DOHH2 (cell line): ENCODE data around the gene PROM1.
A peak's percentile ranks its signal among the peaks of the same experiment; 100 is the strongest.

Experiments used
- H3F3A ChIP-seq: fragments of 200-600 bp; sonication (generic), shearing (Covaris generic); 2 replicates; pipeline ENCODE4 v1.6.0; 2016; ENCODE audit warnings: antibody characterized with exemption, mild to moderate bottlenecking; ENCODE audit not compliant: control insufficient read depth, insufficient read depth
- H3K27ac ChIP-seq: fragments of 200-600 bp; sonication (generic); 2 replicates; pipeline ENCODE4 v1.5.1; 2014; ENCODE audit warnings: low read depth, mild to moderate bottlenecking, low read length, moderate library complexity
- H3K27me3 ChIP-seq: fragments of 200-600 bp; sonication (generic); 2 replicates; pipeline ENCODE4 v1.6.1; 2014; ENCODE audit warnings: mild to moderate bottlenecking, low read length, mixed read lengths; ENCODE audit not compliant: control insufficient read depth
- H3K36me3 ChIP-seq: fragments of 200-600 bp; sonication (generic); 2 replicates; pipeline ENCODE4 v1.6.1; 2014; ENCODE audit warnings: mild to moderate bottlenecking, low read length, moderate library complexity, mixed read lengths; ENCODE audit not compliant: control insufficient read depth
- H3K4me1 ChIP-seq: fragments of 200-600 bp; sonication (generic); 2 replicates; pipeline ENCODE4 v1.6.1; 2014; ENCODE audit warnings: mild to moderate bottlenecking, low read length, mixed read lengths; ENCODE audit not compliant: control insufficient read depth
- H3K4me2 ChIP-seq: fragments of 200-600 bp; sonication (generic); 2 replicates; pipeline ENCODE4 v1.6.0; 2014; ENCODE audit warnings: mild to moderate bottlenecking, low read length, moderate library complexity
- H3K4me3 ChIP-seq: fragments of 200-600 bp; sonication (generic); 2 replicates; pipeline ENCODE4 v1.5.1; 2014; ENCODE audit warnings: mild to moderate bottlenecking, low read length, mixed read lengths
- H3K79me2 ChIP-seq: fragments of 200-600 bp; sonication (generic); 2 replicates; pipeline ENCODE4 v1.6.1; 2014; ENCODE audit warnings: mild to moderate bottlenecking, low read length, mixed read lengths; ENCODE audit not compliant: control insufficient read depth
- H3K9me2 ChIP-seq: fragments of 200-600 bp; sonication (generic); replicated peaks from 2 replicates; pipeline ENCODE4 v1.6.1; 2014; ENCODE audit warnings: mild to moderate bottlenecking, low read length, mixed read lengths; ENCODE audit not compliant: control insufficient read depth
- H3K9me3 ChIP-seq: fragments of 200-600 bp; sonication (generic); 2 replicates; pipeline ENCODE4 v1.6.1; 2014; ENCODE audit warnings: antibody characterized with exemption, low read length, mixed read lengths; ENCODE audit not compliant: control insufficient read depth, insufficient read depth
- H4K20me1 ChIP-seq: fragments of 200-600 bp; sonication (generic); 2 replicates; pipeline ENCODE4 v1.6.0; 2014; ENCODE audit warnings: low read depth, mild to moderate bottlenecking, antibody characterized with exemption, low read length, moderate library complexity; ENCODE audit not compliant: control insufficient read depth, insufficient read depth
- CTCF ChIP-seq: fragments of 200-600 bp; sonication (generic); IDR thresholded peaks from one replicate; pipeline ENCODE4 v1.5.1; 2014; ENCODE audit warnings: antibody characterized with exemption, mild to moderate bottlenecking, low read depth, low read length; ENCODE audit not compliant: poor library complexity, severe bottlenecking
- EZH2phosphoT487 ChIP-seq: fragments of 200-600 bp; sonication (generic); IDR thresholded peaks from 2 replicates; pipeline ENCODE4 v1.6.1; 2017; ENCODE audit warnings: borderline replicate concordance, mild to moderate bottlenecking, antibody characterized with exemption, low read length, moderate library complexity, mixed read lengths

Gene PROM1

GRCh38 chr4:16026160-16026761, 57.6 kb downstream of the PROM1 start:
- Histone ChIP-seq H3K79me2 (no peaks in the 10 kb centered on the region), H3K27me3 (peaks cover 35% of the 10 kb centered on the region), H4K20me1 (peaks cover 4% of the 10 kb centered on the region; the same call in 1 of the 2 replicates), H3K4me3 (no peak overlapping the region), H3K9me2 (no peaks in the 10 kb centered on the region), H3K36me3 (no peaks in the 10 kb centered on the region), H3K4me2 (no peak overlapping the region), H3F3A (no peaks in the 10 kb centered on the region), H3K27ac (no peak overlapping the region), H3K4me1 (no peaks in the 10 kb centered on the region), H3K9me3 (no peaks in the 10 kb centered on the region)
- TF ChIP-seq CTCF (peak; percentile 88), EZH2phosphoT487 (no peak)

- H3K9me3 ChIP-seq, result no peaks in the 10 kb centered on the region
- H3K79me2 ChIP-seq, result no peaks in the 10 kb centered on the region
- no peaks in the 10 kb centered on the region for H3F3A ChIP-seq
- peaks cover 4% of the 10 kb centered on the region; the same call in 1 of the 2 replicates for H4K20me1 ChIP-seq
- no peak overlapping the region for H3K4me3 ChIP-seq
- peaks cover 34% of the 10 kb centered on the region for H3K27me3 ChIP-seq
- H3K4me1 ChIP-seq, result no peaks in the 10 kb centered on the region
- no peaks in the 10 kb centered on the region for H3K36me3 ChIP-seq
- TF ChIP-seq CTCF (no peak), EZH2phosphoT487 (no peak)
- no peak overlapping the region for H3K4me2 ChIP-seq
- no peak overlapping the region for H3K27ac ChIP-seq
- H3K9me2 ChIP-seq, result no peaks in the 10 kb centered on the region
These were observed 58.6 kb downstream of the PROM1 start for GRCh38 chr4:16025268-16025667.

- H3K9me3 ChIP-seq, result no peaks in the 10 kb centered on the region
- H3K4me1 ChIP-seq, result no peaks in the 10 kb centered on the region
- no peaks in the 10 kb centered on the region for H3K9me2 ChIP-seq
- no peaks in the 10 kb centered on the region for H3F3A ChIP-seq
- no peaks in the 10 kb centered on the region for H3K79me2 ChIP-seq
- TF ChIP-seq EZH2phosphoT487 (no peak), CTCF (no peak)
- no peak overlapping the region for H3K27ac ChIP-seq
- peaks cover 2% of the 10 kb centered on the region; the same call in 1 of the 2 replicates for H4K20me1 ChIP-seq
- no peak overlapping the region for H3K4me2 ChIP-seq
- H3K4me3 ChIP-seq, result no peak overlapping the region
- H3K36me3 ChIP-seq, result no peaks in the 10 kb centered on the region
- peaks cover 27% of the 10 kb centered on the region for H3K27me3 ChIP-seq
These were observed 59.9 kb downstream of the PROM1 start for GRCh38 chr4:16023776-16024408.
